Fibroblast of pulmonary artery (primary cell): ENCODE measurements around the gene RALGDS.
"Not testable (repeated sequence)": the region's sequence is repeated elsewhere in the genome, so short reads cannot be mapped to it uniquely, and the experiment has no call there.

ENCODE experiments used
- DNase-seq: peaks from one replicate; pipeline ENCODE4 v3.0.0-alpha.2; 2010; ENCODE audit warnings: low read depth
- H3K4me3 ChIP-seq: replicated peaks from 2 replicates; pipeline ENCODE4 v1.5.1; 2011; ENCODE audit warnings: low read depth, mild to moderate bottlenecking, control low read depth, low read length, moderate library complexity
- TF ChIP-seq, protein P1 (sequence below): IDR thresholded peaks from 2 replicates; pipeline ENCODE4 v1.5.1; 2011; ENCODE audit warnings: mild to moderate bottlenecking, control low read depth, low read length, inconsistent platforms; ENCODE audit errors: missing control alignments

The RALGDS gene

DNA sequence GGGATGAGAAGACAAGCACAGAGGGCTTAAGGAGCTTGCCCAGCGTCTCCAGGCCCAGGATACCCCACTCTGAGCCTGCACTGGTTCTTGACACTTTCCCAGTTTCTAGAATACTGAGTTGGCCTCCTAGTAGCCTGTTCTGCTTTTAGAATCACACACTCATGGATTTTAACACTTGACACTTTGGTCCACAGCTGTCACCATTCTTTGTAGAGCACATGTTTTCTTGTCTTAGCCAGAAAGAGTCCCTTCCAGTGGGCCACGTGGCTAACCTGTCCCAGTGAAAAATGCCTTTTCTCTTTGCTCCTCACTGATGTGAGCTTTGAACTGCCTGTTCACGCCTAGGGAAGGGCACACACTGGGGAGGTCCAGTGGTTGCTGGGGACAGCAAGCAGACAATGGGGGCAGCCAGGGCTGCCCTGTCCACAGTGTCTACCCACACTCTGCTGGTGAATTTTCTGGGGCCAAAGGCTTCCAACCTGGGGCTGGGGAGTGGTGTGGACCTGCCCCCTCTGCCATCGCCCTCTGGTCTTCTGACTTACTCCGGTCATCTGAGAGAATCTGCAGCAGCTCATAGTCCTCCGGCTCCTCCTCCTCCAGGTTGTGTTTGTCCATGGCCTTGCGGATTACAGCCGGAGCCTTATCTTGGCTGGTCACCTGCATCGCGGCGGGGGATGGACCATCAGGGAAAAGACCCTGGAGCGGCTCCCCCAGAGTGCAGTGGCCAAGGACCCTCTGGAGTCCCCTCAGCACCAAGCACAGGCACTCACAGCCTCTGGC, 21.1 kb downstream of the RALGDS start:
- H3K4me3 ChIP-seq = no peak overlapping the region
- no peak for DNase-seq
- TF ChIP-seq, protein P1, sequence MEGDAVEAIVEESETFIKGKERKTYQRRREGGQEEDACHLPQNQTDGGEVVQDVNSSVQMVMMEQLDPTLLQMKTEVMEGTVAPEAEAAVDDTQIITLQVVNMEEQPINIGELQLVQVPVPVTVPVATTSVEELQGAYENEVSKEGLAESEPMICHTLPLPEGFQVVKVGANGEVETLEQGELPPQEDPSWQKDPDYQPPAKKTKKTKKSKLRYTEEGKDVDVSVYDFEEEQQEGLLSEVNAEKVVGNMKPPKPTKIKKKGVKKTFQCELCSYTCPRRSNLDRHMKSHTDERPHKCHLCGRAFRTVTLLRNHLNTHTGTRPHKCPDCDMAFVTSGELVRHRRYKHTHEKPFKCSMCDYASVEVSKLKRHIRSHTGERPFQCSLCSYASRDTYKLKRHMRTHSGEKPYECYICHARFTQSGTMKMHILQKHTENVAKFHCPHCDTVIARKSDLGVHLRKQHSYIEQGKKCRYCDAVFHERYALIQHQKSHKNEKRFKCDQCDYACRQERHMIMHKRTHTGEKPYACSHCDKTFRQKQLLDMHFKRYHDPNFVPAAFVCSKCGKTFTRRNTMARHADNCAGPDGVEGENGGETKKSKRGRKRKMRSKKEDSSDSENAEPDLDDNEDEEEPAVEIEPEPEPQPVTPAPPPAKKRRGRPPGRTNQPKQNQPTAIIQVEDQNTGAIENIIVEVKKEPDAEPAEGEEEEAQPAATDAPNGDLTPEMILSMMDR = no peak

DNA sequence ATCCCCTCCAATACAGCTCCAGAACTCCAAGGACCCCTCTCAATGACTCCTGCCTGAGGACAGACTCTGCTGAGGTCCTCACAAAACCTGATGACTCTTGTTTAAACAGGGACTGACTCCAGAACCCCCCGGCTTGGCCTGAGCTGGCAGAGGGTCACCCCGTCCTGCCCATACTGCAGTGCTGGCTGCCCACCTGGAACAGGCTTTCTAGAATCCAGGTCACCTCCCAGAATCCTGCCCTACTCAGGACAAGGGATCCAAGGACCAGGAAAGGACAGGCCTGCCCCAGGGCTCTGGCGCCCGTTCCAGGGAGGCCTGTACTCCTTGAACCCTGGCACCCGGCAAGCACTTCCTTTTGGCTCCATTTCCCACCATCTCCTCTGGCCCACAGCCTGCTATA, 22.2 kb downstream of the RALGDS start:
- TF ChIP-seq, protein P1 = no peak
- no peak for DNase-seq
- H3K4me3 ChIP-seq = no peak overlapping the region

DNA sequence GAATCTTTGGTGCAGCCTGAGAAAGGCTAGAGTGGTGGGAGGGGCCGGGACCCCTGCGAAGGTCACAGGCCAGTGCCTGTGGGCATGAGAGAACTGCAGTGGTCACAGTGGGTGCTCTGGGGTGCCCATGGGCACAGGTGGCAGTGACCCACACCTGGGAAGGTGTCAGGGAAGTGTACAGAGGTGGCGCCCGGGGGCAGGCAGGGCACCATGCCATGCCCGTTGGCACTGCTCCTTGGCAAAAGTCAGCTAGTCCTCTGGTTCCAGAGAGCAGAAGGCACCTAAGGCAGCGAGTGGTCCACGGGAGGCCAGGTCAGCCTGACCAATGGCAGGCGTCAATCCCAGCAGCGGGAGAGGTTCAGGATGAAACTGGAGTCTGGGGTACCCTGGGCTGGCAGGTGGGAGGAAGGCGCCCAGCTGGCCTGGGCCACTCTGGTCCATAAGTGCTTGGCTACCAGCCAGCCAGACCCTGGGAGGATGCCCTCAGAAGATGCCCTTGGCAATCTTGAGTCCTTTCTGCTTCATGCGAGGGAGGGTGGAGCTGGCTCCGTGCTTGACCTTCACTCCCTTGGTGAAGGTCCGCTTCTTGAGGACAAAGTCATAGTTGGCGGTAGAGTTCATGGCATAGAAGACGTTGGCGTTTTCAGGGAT, 22.8 kb downstream of the RALGDS start:
- no peak overlapping the region for H3K4me3 ChIP-seq
- no peak for DNase-seq
- TF ChIP-seq, protein P1 = no peak

DNA sequence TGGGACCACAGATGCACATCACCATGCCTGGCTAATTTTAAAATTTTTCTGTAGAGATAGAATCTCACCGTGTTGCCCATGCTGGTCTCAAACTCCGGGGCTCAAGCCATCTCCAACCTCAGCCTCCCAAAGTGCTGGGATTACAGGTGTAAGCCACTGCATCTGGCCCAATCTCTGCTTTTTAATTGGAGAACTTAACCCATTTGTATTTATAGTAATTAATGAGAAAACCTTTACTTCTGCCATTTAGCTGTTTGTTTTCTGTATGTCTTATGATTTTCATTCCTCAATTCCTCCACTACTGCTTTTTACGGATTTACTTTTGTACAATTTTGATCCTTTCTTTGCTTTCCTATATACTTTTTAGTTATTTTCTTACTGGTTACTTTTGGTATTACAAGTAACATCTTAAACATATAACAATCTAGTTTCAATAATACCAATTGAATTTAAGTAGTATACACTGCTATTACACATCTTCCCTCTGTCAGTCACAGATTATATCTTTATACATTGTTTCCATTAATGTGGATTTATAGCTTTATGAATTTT, 26.1 kb downstream of the RALGDS start:
- no peak for DNase-seq
- H3K4me3 ChIP-seq = no peak overlapping the region
- TF ChIP-seq, protein P1 = no peak

DNA sequence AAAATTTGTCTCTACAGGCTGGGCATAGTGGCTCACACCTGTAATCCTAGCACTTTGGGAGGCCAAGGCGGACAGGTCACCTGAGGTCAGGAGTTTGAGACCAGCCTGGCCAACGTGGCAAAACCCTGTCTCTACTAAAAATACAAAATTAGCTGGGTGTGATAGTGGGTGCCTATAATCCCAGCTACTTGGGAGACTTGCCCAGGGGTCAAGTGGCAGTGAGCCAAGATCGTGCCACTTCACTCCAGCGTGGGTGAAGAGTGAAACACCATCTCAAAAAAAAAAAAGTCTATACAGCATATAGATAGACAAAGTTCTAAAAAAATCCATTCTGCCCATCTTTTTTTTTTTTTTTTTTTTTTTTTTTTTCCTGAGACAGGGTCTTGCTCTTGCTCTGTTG, 26.7 kb downstream of the RALGDS start:
- H3K4me3 ChIP-seq, DNase-seq: not testable (repeated sequence)

DNA sequence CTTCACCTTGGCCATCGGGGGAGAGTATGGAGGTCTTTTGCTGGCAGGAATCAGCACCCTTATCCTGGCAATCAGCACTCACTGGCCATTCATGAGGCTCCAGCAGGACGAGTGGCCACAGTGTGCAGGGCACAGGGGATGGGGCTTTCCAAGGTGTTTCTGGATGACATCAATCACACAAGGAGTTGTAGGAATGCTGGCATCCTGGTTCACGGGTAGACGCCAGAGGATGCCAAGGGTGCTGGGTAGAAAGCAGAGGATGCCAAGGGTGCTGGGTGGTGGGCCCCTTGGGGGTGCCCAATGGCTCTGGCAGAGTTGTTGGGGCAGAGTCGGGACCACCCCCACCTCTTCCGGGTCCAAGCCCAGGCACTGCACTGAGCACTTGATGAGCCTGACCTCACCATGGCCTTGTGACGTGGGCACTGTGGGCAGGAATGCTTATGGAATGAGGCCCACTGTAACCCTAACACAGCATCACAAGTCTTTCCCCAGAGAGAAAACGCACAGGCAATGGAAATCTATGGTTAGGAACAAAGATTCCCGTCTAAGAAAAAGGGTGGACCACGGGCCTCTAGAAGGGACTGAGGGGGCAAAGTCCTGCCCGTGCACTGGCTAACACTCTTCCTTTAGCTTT, 30.2 kb downstream of the RALGDS start:
- TF ChIP-seq, protein P1 = no peak
- DNase-seq = no peak
- H3K4me3 ChIP-seq = no peak overlapping the region

DNA sequence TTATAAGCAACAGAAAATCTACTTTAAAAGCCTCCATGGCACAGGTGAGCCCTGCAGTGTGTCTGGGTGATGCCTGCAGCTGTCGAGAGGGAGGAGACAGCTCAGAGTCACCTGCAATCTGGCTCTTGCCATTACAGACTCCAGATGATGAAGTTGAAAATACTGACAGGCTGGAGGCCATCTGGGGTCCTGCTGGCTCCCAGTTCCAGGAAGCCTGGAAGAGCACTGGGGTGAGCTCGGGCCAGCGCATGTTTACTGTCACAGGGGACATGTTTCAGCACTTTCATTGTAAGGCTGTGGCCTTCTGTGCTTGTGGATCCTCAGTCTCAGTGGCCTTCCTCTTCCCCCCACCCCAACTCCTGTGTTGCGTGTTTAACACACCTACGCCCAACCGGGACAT, 30.9 kb downstream of the RALGDS start:
- TF ChIP-seq, protein P1 = no peak
- DNase-seq = no peak
- H3K4me3 ChIP-seq = no peak overlapping the region
